ENCODE results near the gene PTTG1IP. TPM values are rescaled to one million over a fixed set of nuclear protein-coding genes. Genes with fewer than 3 reads are reported as not detected.
A peak's percentile ranks its signal among the peaks of the same experiment; 100 is the strongest.

Gene PTTG1IP
- total and polyA plus RNA-seq, 2 of the 13 experiments (the other 11 are each of a cell fraction or from before 2014, with no cell fraction given), result 161 to 700 TPM

GRCh38 chr21:44902268-44903049, 29.0 kb upstream of the PTTG1IP start:
- CTCF ChIA-PET (ENCODE audit: low intra/inter-chr PET ratio, low total read pairs), result no interaction called here
- WGBS (ENCODE audit: low lambda C conversion rate), result 93% methylated on average over 29 of the region's 30 CpGs
- no TSS peak for BruUV-seq (replicated peaks)

More at GRCh38 chr21:44902268-44903049, 29.0 kb upstream of the PTTG1IP start:
- no peaks in the 10 kb centered on the region for H3K79me2 ChIP-seq (ENCODE audit: insufficient read depth, low read length)
- ATAC-seq, result no peak
- in situ Hi-C loops (cut with HindIII; ENCODE audit: extremely low pct_ligation_motif_present, low pct_unique_long_range_greater_than_20kb), result no loop called here
- no peak for FAIRE-seq
- no peaks in the 10 kb centered on the region for H4K20me1 ChIP-seq (ENCODE audit: insufficient read depth, low read length)
- H3K4me1 ChIP-seq (ENCODE audit: insufficient read depth, low read length), result peaks cover 44% of the 10 kb centered on the region
- H3K9ac ChIP-seq (ENCODE audit: insufficient read depth, low read depth, low read length), result no peak overlapping the region
- TF ChIP-seq ZNF550 (CRISPR knock-in tag; IDR thresholded peaks at IDR 0.05; ENCODE audit: borderline replicate concordance), result no peak
- no peak for TF ChIP-seq HOXD1 (CRISPR knock-in tag; IDR thresholded peaks at IDR 0.05)
- TF ChIP-seq TEAD3 (CRISPR knock-in tag; optimal IDR thresholded peaks at IDR 0.05; ENCODE audit: borderline replicate concordance), result no peak
- peak; percentile 41; the same call in 1 of the 2 replicates for TF ChIP-seq MNT (IDR thresholded peaks at IDR 0.05)
- no peak for TF ChIP-seq PPARG (CRISPR knock-in tag; conservative IDR thresholded peaks at IDR 0.05)
- no peak for TF ChIP-seq SRF (IDR thresholded peaks at IDR 0.05; ENCODE audit: low read depth, low read length)
- no peaks in the 10 kb centered on the region for H3K9me3 ChIP-seq (ENCODE audit: low read length)
- no peak for DNase-seq (ENCODE audit: low spot score)
- intact Hi-C loops (cut with micrococcal nuclease; ENCODE audit: unreplicated experiment), result no loop called here
- H3K4me3 ChIP-seq (replicated peaks in 1 of 3; ENCODE audit: insufficient read depth in 1 of 3, low read depth in 2 of 3, low read length in 3 of 3), result no peak overlapping the region
- no peaks in the 10 kb centered on the region for H3K27me3 ChIP-seq (ENCODE audit: control insufficient read depth in 1 of 2, insufficient read depth in 2 of 2, low read length in 2 of 2)
- POLR2A ChIA-PET, result no interaction called here
- peaks cover 0 to 10% of the 10 kb centered on the region in 2 experiments; a peak in 3 of 5 replicates for H3K36me3 ChIP-seq (replicated peaks in 1 of 2; ENCODE audit: control insufficient read depth in 1 of 2, insufficient read depth in 2 of 2, low read length in 2 of 2)
- no peak overlapping the region for H2AFZ ChIP-seq (ENCODE audit: low read length)
- no peak overlapping the region for H3K4me2 ChIP-seq (ENCODE audit: low read depth, low read length)
- no peak overlapping the region for H3K27ac ChIP-seq (ENCODE audit: extremely low read length, insufficient read depth, low read length)

All from HepG2 (cell line).